H1 (cell line): Measurements from ENCODE around the gene DHRS3.

Source experiments
- BRCA1 ChIP-seq: IDR thresholded peaks from 2 replicates; pipeline ENCODE4 v1.6.1; 2012; ENCODE audit warnings: low read depth, low read length, improper control_type of control experiment
- EP300 ChIP-seq, 2 experiments: IDR thresholded peaks; 1 replicate in 1 of 2; 2 replicates in 1 of 2; pipeline ENCODE4 v1.6.1; 2011 to 2012; ENCODE audit warnings: low read depth in 2 of 2, low read length in 2 of 2, mild to moderate bottlenecking in 2 of 2, borderline replicate concordance in 1 of 2, inconsistent platforms in 1 of 2, moderate library complexity in 1 of 2
- GTF2F1 ChIP-seq: IDR thresholded peaks from 2 replicates; pipeline ENCODE4 v1.6.1; 2012; ENCODE audit warnings: low read depth, low read length, improper control_type of control experiment, borderline replicate concordance
- KDM4A ChIP-seq: IDR thresholded peaks from one replicate; pipeline ENCODE4 v1.7.1; 2012; ENCODE audit warnings: low read depth, mild to moderate bottlenecking, moderate library complexity, low read length, inconsistent platforms; ENCODE audit not compliant: severe bottlenecking
- PHF8 ChIP-seq: fragments of 200-600 bp; sonication (generic); conservative IDR thresholded peaks from 2 replicates; pipeline ENCODE4 v1.7.1; 2012; ENCODE audit warnings: low read depth, mild to moderate bottlenecking, inconsistent platforms, low read length, moderate library complexity
- POLR2A ChIP-seq, 2 experiments: IDR thresholded peaks; 1 replicate in 1 of 2; 2 replicates in 1 of 2; pipeline ENCODE4 v1.6.1; 2011; ENCODE audit warnings: low read depth in 2 of 2, low read length in 2 of 2, mild to moderate bottlenecking in 2 of 2; ENCODE audit errors: control extremely low read depth in 1 of 2
- POLR2AphosphoS5 ChIP-seq: IDR thresholded peaks from 2 replicates; pipeline ENCODE4 v1.6.1; 2011; ENCODE audit warnings: low read depth, low read length
- RNF2 ChIP-seq: fragments of 200-900, 300-1000 bp; sonication (generic); IDR thresholded peaks from 2 replicates; pipeline ENCODE4 v1.7.1; 2016; ENCODE audit warnings: borderline replicate concordance, low read depth, mild to moderate bottlenecking, antibody characterized with exemption, low read length; ENCODE audit not compliant: poor library complexity, severe bottlenecking; ENCODE audit errors: missing control alignments
- TAF1 ChIP-seq: IDR thresholded peaks from 2 replicates; pipeline ENCODE4 v1.6.1; 2011; ENCODE audit warnings: mild to moderate bottlenecking, low read depth, low read length
- TBP ChIP-seq: IDR thresholded peaks from 2 replicates; pipeline ENCODE4 v1.6.1; 2011; ENCODE audit warnings: low read depth, low read length, improper control_type of control experiment
- TEAD4 ChIP-seq: IDR thresholded peaks from 2 replicates; pipeline ENCODE4 v1.6.1; 2012; ENCODE audit warnings: low read depth, low read length, inconsistent platforms, mixed read lengths
- USF2 ChIP-seq: IDR thresholded peaks from 2 replicates; pipeline ENCODE4 v1.6.1; 2011; ENCODE audit warnings: low read length, improper control_type of control experiment
- YY1 ChIP-seq: IDR thresholded peaks from 2 replicates; pipeline ENCODE4 v1.6.1; 2011; ENCODE audit warnings: low read depth, mild to moderate bottlenecking, low read length
- TF ChIP-seq, protein P1 (sequence below), 3 experiments: IDR thresholded peaks; 1 replicate in 2 of 3; 2 replicates in 1 of 3; pipeline versions ENCODE4 v1.5.1 to v1.6.1; 2011; ENCODE audit warnings: low read length in 3 of 3, mild to moderate bottlenecking in 3 of 3, inconsistent platforms in 2 of 3, low read depth in 1 of 3, moderate library complexity in 1 of 3; ENCODE audit not compliant: insufficient read depth in 1 of 3; ENCODE audit errors: control extremely low read depth in 1 of 3

GRCh38 chr1:12519693-12520364 is 98.2 kb downstream of the DHRS3 start:
- TF ChIP-seq GTF2F1: no peak
- TF ChIP-seq POLR2AphosphoS5: no peak
- TF ChIP-seq YY1: no peak
- TF ChIP-seq, protein P1, sequence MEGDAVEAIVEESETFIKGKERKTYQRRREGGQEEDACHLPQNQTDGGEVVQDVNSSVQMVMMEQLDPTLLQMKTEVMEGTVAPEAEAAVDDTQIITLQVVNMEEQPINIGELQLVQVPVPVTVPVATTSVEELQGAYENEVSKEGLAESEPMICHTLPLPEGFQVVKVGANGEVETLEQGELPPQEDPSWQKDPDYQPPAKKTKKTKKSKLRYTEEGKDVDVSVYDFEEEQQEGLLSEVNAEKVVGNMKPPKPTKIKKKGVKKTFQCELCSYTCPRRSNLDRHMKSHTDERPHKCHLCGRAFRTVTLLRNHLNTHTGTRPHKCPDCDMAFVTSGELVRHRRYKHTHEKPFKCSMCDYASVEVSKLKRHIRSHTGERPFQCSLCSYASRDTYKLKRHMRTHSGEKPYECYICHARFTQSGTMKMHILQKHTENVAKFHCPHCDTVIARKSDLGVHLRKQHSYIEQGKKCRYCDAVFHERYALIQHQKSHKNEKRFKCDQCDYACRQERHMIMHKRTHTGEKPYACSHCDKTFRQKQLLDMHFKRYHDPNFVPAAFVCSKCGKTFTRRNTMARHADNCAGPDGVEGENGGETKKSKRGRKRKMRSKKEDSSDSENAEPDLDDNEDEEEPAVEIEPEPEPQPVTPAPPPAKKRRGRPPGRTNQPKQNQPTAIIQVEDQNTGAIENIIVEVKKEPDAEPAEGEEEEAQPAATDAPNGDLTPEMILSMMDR (IDR thresholded peaks at IDR 0.05; ENCODE audit: control extremely low read depth in 1 of 3, insufficient read depth in 1 of 3, low read depth in 1 of 3, low read length in 3 of 3): no peak
- TF ChIP-seq USF2: no peak
- TF ChIP-seq TAF1: no peak
- TF ChIP-seq BRCA1: no peak
- no peak for TF ChIP-seq POLR2A (IDR thresholded peaks at IDR 0.05; ENCODE audit: control extremely low read depth in 1 of 2, low read depth in 2 of 2, low read length in 2 of 2)
- TF ChIP-seq PHF8: no peak
- no peak for TF ChIP-seq RNF2
- TF ChIP-seq TEAD4: no peak
- no peak for TF ChIP-seq EP300 (IDR thresholded peaks at IDR 0.05; ENCODE audit: borderline replicate concordance in 1 of 2, low read depth in 2 of 2, low read length in 2 of 2)
- TF ChIP-seq TBP: no peak
- no peak for TF ChIP-seq KDM4A
